Epithelial cell of prostate (primary cell): ENCODE data around the gene SNX33.
"Not testable (repeated sequence)": the region's sequence is repeated elsewhere in the genome, so short reads cannot be mapped to it uniquely, and the experiment has no call there.

Source experiments
- DNase-seq: peaks from one replicate; pipeline ENCODE4 v3.0.0-alpha.2; 2011; ENCODE audit warnings: low read depth, low spot score
- H3K27ac ChIP-seq: fragments of 450-650 bp; 2 replicates; pipeline ENCODE4 v1.5.1; 2017; ENCODE audit warnings: mild to moderate bottlenecking

Gene SNX33

DNA sequence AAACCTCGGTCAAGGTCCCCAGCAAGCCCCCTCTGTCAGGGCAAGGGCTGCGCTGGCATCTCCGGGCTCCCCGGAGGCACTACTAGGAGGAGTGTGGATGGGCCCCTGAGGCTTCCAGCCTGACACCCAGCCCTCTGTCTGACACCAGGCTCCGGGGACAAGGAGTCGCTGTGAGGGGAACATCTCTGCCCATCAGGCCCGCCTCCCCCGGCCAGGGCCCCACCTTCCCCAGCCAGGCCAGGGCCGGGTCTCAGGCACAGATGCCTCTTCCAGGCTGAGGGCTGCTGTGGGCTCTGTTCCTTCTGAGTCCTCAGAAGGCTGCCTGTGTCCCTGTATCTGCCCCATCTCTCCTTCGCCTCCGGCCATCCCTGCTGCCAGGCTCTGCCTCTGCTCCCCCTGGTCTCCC is 49.1 kb downstream of the SNX33 start:
- H3K27ac ChIP-seq: peak overlapping the region; percentile 45
- no peak for DNase-seq

GRCh38 chr15:75697523-75697922 is 49.8 kb downstream of the SNX33 start:
- no peak overlapping the region for H3K27ac ChIP-seq
- DNase-seq: no peak

GRCh38 chr15:75697974-75698747 is 50.4 kb downstream of the SNX33 start:
- H3K27ac ChIP-seq, DNase-seq: not testable (repeated sequence)

DNA sequence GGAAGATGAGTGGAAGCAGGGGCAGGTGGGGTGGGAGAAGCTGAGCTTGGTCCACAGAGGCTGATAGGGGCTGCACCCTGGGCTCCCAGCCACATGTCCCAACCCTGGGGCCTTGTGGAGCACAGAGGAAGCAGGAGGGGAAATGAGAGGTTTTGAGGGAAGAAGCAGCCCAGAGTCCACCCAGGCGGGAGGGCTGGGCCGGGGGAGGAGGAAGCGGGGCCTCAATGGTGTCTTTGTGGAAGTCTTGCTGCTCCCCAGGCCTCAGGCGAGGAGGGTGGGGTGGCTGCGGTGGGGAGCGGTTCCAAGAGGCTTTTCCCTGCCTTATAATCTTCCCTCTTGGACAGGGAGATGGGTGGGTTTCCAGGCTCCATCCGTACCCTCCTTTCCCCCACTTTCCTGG is 51.8 kb downstream of the SNX33 start:
- DNase-seq, H3K27ac ChIP-seq: not testable (repeated sequence)

- not testable (repeated sequence) for H3K27ac ChIP-seq, DNase-seq
Measured at GRCh38 chr15:75699961-75700874, 52.5 kb downstream of the SNX33 start.

DNA sequence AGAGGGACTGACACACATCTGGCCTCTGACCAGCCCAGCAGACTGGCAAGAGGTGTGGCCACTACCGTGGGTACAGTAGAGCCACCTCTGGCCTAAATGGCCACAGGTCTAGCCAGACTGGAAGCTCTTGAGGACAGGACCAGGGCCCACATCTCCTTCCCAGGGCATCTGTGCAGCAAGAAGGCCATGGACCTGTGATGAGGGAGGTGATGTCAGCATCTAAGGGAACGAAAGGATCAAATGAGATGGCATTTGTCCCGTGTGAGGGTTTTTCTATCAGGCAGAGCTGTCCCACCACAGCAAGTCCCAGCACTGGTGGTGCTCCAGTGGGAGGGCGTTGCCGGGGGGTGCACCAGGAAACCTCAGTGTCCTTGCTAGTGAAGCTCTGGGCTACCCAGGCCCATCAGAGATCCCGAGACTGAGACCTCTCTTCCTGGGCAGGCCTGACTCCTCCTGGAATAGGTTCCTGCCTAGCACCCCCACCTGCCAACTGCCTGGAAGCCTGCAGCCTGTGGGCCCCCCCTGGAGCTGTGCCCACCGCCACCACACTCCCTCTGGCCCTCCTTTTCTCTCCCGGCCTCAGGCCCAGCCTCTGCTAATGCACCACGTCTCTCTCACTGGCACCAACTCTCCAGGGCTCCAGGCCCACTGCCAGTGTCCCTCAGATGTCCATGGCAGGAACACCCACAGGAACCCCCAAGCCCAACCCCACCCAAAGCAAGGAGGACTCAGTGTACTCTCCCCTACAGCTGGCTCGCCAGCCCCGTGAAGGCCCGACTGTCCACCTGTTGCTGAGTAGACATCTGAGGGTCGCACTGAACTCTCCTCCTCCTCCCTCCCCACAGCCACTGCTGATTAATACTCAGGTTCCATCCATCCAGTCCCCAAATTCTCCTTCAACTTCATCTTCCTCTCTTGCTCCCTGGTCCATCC is 53.6 kb downstream of the SNX33 start:
- not testable (repeated sequence) for DNase-seq, H3K27ac ChIP-seq

- no peak for DNase-seq
- no peak overlapping the region for H3K27ac ChIP-seq
Measured at GRCh38 chr15:75702436-75702835, 54.7 kb downstream of the SNX33 start.

- H3K27ac ChIP-seq, DNase-seq: not testable (repeated sequence)
Measured at GRCh38 chr15:75703440-75704262, 55.9 kb downstream of the SNX33 start.

DNA sequence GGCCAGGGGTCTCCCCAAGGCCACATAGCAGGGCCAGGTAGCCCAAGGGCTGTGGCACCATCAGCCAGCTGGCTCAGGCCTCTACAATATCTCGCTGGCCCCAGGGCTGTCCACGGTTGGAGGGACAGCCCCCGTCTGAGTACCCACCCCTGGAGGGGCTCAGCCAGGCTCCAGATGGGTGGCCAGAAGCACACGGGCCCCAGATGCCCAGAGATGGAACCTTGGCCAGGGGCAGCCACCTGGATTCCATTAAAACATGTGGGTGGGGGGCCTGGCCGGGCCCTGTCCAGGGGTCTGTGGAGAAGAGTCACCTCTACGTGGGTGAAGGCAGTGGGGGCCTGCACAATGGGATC is 56.5 kb downstream of the SNX33 start:
- H3K27ac ChIP-seq: no peak overlapping the region
- DNase-seq: no peak

GRCh38 chr15:75704618-75705017 is 56.9 kb downstream of the SNX33 start:
- DNase-seq: no peak
- H3K27ac ChIP-seq: no peak overlapping the region

- not testable (repeated sequence) for DNase-seq, H3K27ac ChIP-seq
Measured at GRCh38 chr15:75705375-75705774, 57.7 kb downstream of the SNX33 start.

DNA sequence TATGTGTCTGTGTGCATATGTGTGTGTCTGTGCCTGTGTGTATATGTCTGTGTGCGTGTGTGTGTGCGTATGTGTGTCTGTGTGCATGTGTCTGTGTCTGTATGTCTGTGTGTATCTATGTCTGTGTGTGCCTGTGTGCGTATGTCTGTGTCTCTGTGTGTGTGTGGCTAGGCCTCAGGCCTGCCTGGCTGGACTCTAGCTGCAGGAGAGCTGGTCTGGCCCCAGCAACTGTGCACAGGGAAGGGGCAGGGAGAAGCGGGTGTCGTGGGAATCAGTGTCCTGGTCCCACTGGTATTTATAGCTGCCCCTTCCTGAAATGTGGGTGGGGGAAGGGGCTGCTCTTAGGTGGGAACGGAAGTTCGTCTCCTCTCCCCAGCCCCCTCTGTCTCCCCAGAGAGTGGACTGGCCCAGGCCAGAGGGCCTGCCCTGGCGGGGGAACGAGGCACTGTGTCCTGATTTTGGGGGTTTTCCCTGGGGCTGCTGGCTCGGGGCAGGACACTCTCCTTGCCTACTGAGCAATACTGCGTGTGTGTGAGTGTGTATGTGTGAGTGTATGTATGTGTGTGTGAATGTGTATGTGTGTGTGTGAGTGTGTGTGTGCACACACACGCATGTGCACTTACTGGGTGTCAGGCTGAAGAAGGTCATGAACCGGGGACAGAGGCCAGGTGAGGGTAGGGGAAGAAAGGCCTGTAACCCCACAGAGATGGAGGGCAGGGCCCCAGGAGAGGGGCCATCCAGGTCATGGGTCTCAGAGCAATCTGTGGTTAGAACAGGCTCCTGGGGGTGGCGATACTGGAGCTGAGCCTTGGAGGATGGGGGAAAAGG is 58.4 kb downstream of the SNX33 start:
- DNase-seq: no peak
- no peak overlapping the region for H3K27ac ChIP-seq

DNA sequence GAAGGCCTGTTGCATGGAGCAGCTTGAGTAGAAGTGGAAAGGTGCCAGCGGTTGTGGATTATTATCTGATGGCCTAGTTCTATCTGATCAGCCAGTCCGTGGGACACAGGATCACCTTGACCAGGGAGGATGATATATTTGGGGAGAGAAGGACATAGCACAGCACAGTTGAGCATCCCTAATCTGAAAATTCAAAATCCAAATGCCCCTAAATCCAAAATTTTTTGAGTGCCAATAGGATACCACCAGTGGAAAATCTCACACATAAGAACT is 58.9 kb downstream of the SNX33 start:
- DNase-seq: no peak
- H3K27ac ChIP-seq: no peak overlapping the region

- not testable (repeated sequence) for DNase-seq, H3K27ac ChIP-seq
Measured at GRCh38 chr15:75709458-75709857, 61.7 kb downstream of the SNX33 start.

GRCh38 chr15:75710874-75711273 is 63.2 kb downstream of the SNX33 start:
- DNase-seq, H3K27ac ChIP-seq: not testable (repeated sequence)

DNA sequence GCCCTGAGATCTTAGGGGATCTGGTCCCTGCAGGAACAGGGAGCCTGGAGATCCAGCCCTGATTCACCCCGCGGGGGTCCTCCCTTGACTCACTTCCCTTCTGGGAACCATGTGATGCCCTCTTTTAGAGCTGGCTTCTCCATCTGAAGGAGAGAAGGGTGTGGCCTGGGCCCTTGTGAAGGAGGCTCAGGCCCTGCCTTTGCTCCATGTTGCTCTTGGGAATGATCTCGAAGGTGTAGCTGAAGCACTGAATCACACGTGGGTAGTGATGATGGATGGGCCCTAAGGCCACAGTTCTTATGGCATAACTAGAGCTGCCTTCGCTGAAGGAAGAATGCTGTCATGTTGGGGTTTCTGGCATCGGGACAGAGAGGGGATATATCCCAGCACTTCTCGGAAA is 63.8 kb downstream of the SNX33 start:
- not testable (repeated sequence) for DNase-seq, H3K27ac ChIP-seq
